ENCODE results near the gene TCP11L2. TPM values are rescaled to one million over a fixed set of nuclear protein-coding genes. Genes with fewer than 3 reads are reported as not detected.

The TCP11L2 gene
- total RNA-seq = 10 to 100 TPM; 68.8 to 97.7 (median 71.1) TPM
- total RNA-seq (2013) = 89.2 TPM

GRCh38 chr12:106302401-106303201 is at the start of gene TCP11L2:
Gene TCP11L2 (plus strand): TSS chr12:106302733. CDS start chr12:106311076, 8,343 bp downstream.
- Mint-ChIP-seq H3K4me1 (peaks cover 47 to 52% of the 10 kb centered on the region in 2 donors), H3K4me3 (peak within 1 kb of the TSS; percentile 97), H3K27ac (peak within 1 kb of the TSS; percentile 96 to 99), H3K9me3 (no peaks in the 10 kb centered on the region), H3K36me3 (no peaks in the 10 kb centered on the region), H3K27me3 (ENCODE audit: low read depth in 2 of 2) (no peaks in the 10 kb centered on the region)
- no peaks in the 10 kb centered on the region for H3K9me3 ChIP-seq (ENCODE audit: control insufficient read depth, insufficient read depth, low read length)
- intact Hi-C loops (cut with micrococcal nuclease) = loop anchor here (1.0 kb wide), 1 partner anchor 55 kb away; the partner anchor contains the start of gene POLR3B
- TF ChIP-seq CTCF (IDR thresholded peaks at IDR 0.05) = no peak
- peak; percentile 70 to 90 (median 72) for ATAC-seq
- H3K4me3 ChIP-seq (ENCODE audit: low read length) = peak within 1 kb of the TSS; percentile 90
- peak; percentile 90 to 95 for DNase-seq
- no peaks in the 10 kb centered on the region for H3K27me3 ChIP-seq (ENCODE audit: control insufficient read depth, insufficient read depth, low read length)
- H3K4me1 ChIP-seq (ENCODE audit: control insufficient read depth, insufficient read depth, low read length) = peaks cover 15% of the 10 kb centered on the region
- peaks cover 3% of the 10 kb centered on the region for H3K36me3 ChIP-seq (ENCODE audit: control insufficient read depth, insufficient read depth, low read length)
- H3K27ac ChIP-seq (ENCODE audit: low read length) = peak within 1 kb of the TSS; percentile 94
- under 1% methylated on average over 72 of the region's 76 CpGs for WGBS (ENCODE audit: insufficient coverage)

GRCh38 chr12:106254724-106255123 is 47.8 kb upstream of the TCP11L2 start:
- 98% methylated on average over 3 of the region's 3 CpGs for WGBS (ENCODE audit: insufficient coverage)
- intact Hi-C loops (cut with micrococcal nuclease) = no loop called here
- no peak for TF ChIP-seq CTCF (IDR thresholded peaks at IDR 0.05)

DNA sequence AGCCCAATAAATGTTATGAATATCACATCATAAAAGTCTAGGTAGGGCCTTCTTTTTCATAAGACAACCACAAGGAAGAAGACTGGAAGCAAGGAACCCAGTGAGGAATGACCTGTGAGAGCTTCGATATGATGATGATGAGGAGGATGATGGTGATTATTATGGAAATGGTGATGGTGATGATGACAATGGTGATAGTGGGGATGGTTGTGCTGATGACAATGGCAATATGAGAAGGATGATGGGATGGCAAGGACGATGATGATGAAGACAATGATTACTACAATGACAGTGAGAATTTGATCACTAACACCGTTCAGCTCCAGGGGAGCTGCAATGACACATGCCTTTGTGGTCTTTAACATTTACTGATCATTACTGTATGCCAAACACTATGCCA is 47.0 kb upstream of the TCP11L2 start:
- intact Hi-C loops (cut with micrococcal nuclease) = no loop called here
- no peaks in the 10 kb centered on the region for H3K4me1 ChIP-seq (ENCODE audit: control insufficient read depth, insufficient read depth, low read length)
- no peaks in the 10 kb centered on the region for H3K27me3 Mint-ChIP-seq (ENCODE audit: low read depth in 2 of 2)
- no peaks in the 10 kb centered on the region for H3K27me3 ChIP-seq (ENCODE audit: control insufficient read depth, insufficient read depth, low read length)
- no peak overlapping the region for H3K4me3 Mint-ChIP-seq
- no peaks in the 10 kb centered on the region for H3K9me3 Mint-ChIP-seq
- no peak overlapping the region for H3K27ac ChIP-seq (ENCODE audit: low read length)
- no peaks in the 10 kb centered on the region for H3K36me3 ChIP-seq (ENCODE audit: control insufficient read depth, insufficient read depth, low read length)
- H3K36me3 Mint-ChIP-seq = no peaks in the 10 kb centered on the region
- DNase-seq (no peak), ATAC-seq (no peak)
- 89% methylated on average over 3 of the region's 3 CpGs for WGBS (ENCODE audit: insufficient coverage)
- no peak overlapping the region for H3K4me3 ChIP-seq (ENCODE audit: low read length)
- H3K9me3 ChIP-seq (ENCODE audit: control insufficient read depth, insufficient read depth, low read length) = no peaks in the 10 kb centered on the region
- H3K27ac Mint-ChIP-seq = no peak overlapping the region
- no peak for TF ChIP-seq CTCF (IDR thresholded peaks at IDR 0.05)
- H3K4me1 Mint-ChIP-seq = no peaks in the 10 kb centered on the region

More at GRCh38 chr12:106254724-106255123, 47.8 kb upstream of the TCP11L2 start:
- H3K4me1 ChIP-seq (ENCODE audit: control insufficient read depth, insufficient read depth, low read length) = no peaks in the 10 kb centered on the region
- H3K27me3 ChIP-seq (ENCODE audit: control insufficient read depth, insufficient read depth, low read length) = no peaks in the 10 kb centered on the region
- H3K4me1 Mint-ChIP-seq = no peaks in the 10 kb centered on the region
- no peak for ATAC-seq
- no peaks in the 10 kb centered on the region for H3K36me3 Mint-ChIP-seq
- H3K27ac Mint-ChIP-seq = no peak overlapping the region
- H3K9me3 Mint-ChIP-seq = no peaks in the 10 kb centered on the region
- no peak for DNase-seq
- H3K27ac ChIP-seq (ENCODE audit: low read length) = no peak overlapping the region
- H3K27me3 Mint-ChIP-seq (ENCODE audit: low read depth in 2 of 2) = no peaks in the 10 kb centered on the region
- no peak overlapping the region for H3K4me3 ChIP-seq (ENCODE audit: low read length)
- no peak overlapping the region for H3K4me3 Mint-ChIP-seq
- H3K36me3 ChIP-seq (ENCODE audit: control insufficient read depth, insufficient read depth, low read length) = no peaks in the 10 kb centered on the region
- no peaks in the 10 kb centered on the region for H3K9me3 ChIP-seq (ENCODE audit: control insufficient read depth, insufficient read depth, low read length)
